K562 (cell line): ENCODE data around the gene EMC1. TPM values are rescaled to one million over a fixed set of nuclear protein-coding genes. Genes with fewer than 3 reads are reported as not detected.
A peak's percentile ranks its signal among the peaks of the same experiment; 100 is the strongest.

Experiments used
- ATF7 ChIP-seq: fragments of 450-650 bp; IDR thresholded peaks from 2 replicates; pipeline ENCODE4 v1.7.1; 2014; ENCODE audit warnings: mild to moderate bottlenecking, moderate library complexity
- FOXP1 ChIP-seq: sonication (generic); formaldehyde crosslinking; IDR thresholded peaks from 2 replicates; pipeline ENCODE4 v1.8.0; 2022; ENCODE audit warnings: mild to moderate bottlenecking, missing genetic modification reagents
- L3MBTL2 ChIP-seq: fragments of 450-650 bp; IDR thresholded peaks from 2 replicates; pipeline ENCODE4 v1.6.1; 2016; ENCODE audit warnings: mild to moderate bottlenecking, moderate library complexity
- NCOA2 ChIP-seq, 2 experiments: fragments of 450-650 bp; IDR thresholded peaks; 2 replicates each; pipeline ENCODE4 v1.6.1; 2018; ENCODE audit warnings: mild to moderate bottlenecking in 2 of 2, moderate library complexity in 1 of 2; ENCODE audit not compliant: partially characterized antibody in 2 of 2
- PML ChIP-seq: IDR thresholded peaks from 2 replicates; pipeline ENCODE4 v1.6.1; 2012; ENCODE audit warnings: low read length, inconsistent platforms
- POLR2B ChIP-seq: fragments of 450-650 bp; IDR thresholded peaks from 2 replicates; pipeline ENCODE4 v1.6.1; 2018; ENCODE audit warnings: low read depth; ENCODE audit not compliant: partially characterized antibody
- POU5F1 ChIP-seq: fragments of 150-350 bp; IDR thresholded peaks from 2 replicates; pipeline ENCODE4 v1.6.1; 2014; ENCODE audit warnings: borderline replicate concordance, low read length, low read depth, mild to moderate bottlenecking; ENCODE audit not compliant: partially characterized antibody
- RB1 ChIP-seq: fragments of 450-650 bp; IDR thresholded peaks from 2 replicates; pipeline ENCODE4 v1.6.1; 2017; ENCODE audit warnings: low read depth, mild to moderate bottlenecking
- RBM17 ChIP-seq: fragments of 200-400 bp; formaldehyde crosslinking; IDR thresholded peaks from 2 replicates; pipeline ENCODE4 v1.6.1; 2017; ENCODE audit warnings: low read depth, mild to moderate bottlenecking, low read length, borderline replicate concordance
- U2AF1 ChIP-seq: fragments of 200-400 bp; formaldehyde crosslinking; optimal IDR thresholded peaks from 2 replicates; pipeline ENCODE3; 2017; ENCODE audit warnings: mild to moderate bottlenecking, low read depth, low read length, moderate library complexity
- ZNF274 ChIP-seq: IDR thresholded peaks from 2 replicates; pipeline ENCODE4 v1.6.1; 2011; ENCODE audit warnings: low read depth, mild to moderate bottlenecking, low read length, moderate library complexity, borderline replicate concordance
- ZNF764 ChIP-seq: fragments of 250-450 bp; sonication (Bioruptor Pico); IDR thresholded peaks from 2 replicates; pipeline ENCODE4 v1.4.0; 2020; ENCODE audit warnings: low read depth, mild to moderate bottlenecking, moderate library complexity
- polyA plus RNA-seq, 8 experiments: library from polyadenylated mRNA; depleted of rRNA in 4 of 8; stranded (reverse) in 5 of 8; unstranded in 3 of 8; fragments of >200 nt; fragmentation: Nextera tagmentation in 2 of 8; fragmentation: Illumina TruSeq in 1 of 8; extraction: Ambion mirVana in 2 of 8; extraction: Trizol in 1 of 8; gene quantifications; 2 replicates each; pipeline versions ENCODE4 v1.2.1 to v1.2.3, GENCODE V29; 2011 to 2014; ENCODE audit warnings: inconsistent platforms in 1 of 8, missing spikeins in 1 of 8
- total RNA-seq, 7 experiments: library from RNA; depleted of rRNA in 6 of 7; stranded (reverse); fragments of >200 nt in 6 of 7; fragmentation: Illumina TruSeq in 2 of 7; extraction: Trizol in 2 of 7; gene quantifications; 2 replicates each; pipeline versions ENCODE4 v1.2.1 to v1.2.3, GENCODE V29; 2011 to 2021; ENCODE audit warnings: low replicate concordance in 1 of 7
- TF ChIP-seq, protein P1 (sequence below), 2 experiments: fragments of 200-800 bp in 1 of 2; sonication (Bioruptor generic) in 1 of 2; sonication (generic) in 1 of 2; formaldehyde crosslinking in 1 of 2; IDR thresholded peaks in 1 of 2; conservative IDR thresholded peaks in 1 of 2; 2 replicates each; pipeline versions ENCODE4 v1.5.0 to v1.6.1; 2016 to 2020; ENCODE audit warnings: missing compliant biosample characterization in 1 of 2, missing genetic modification characterization in 1 of 2, missing genetic modification reagents in 1 of 2
- TF ChIP-seq, protein P2 (sequence below): fragments of 250-450 bp; sonication (Bioruptor Pico); IDR thresholded peaks from 2 replicates; pipeline ENCODE4 v1.4.0; 2020
- TF ChIP-seq, protein P3 (sequence below): fragments of 450-650 bp; formaldehyde crosslinking; IDR thresholded peaks from 2 replicates; pipeline ENCODE4 v1.4.0; 2022; ENCODE audit warnings: missing genetic modification characterization

EMC1 gene
- total and polyA plus RNA-seq, 9 of the 15 experiments (the other 6 are each of a cell fraction or from before 2014, with no cell fraction given), result 17.8 to 88.2 (median 37.4) TPM

DNA sequence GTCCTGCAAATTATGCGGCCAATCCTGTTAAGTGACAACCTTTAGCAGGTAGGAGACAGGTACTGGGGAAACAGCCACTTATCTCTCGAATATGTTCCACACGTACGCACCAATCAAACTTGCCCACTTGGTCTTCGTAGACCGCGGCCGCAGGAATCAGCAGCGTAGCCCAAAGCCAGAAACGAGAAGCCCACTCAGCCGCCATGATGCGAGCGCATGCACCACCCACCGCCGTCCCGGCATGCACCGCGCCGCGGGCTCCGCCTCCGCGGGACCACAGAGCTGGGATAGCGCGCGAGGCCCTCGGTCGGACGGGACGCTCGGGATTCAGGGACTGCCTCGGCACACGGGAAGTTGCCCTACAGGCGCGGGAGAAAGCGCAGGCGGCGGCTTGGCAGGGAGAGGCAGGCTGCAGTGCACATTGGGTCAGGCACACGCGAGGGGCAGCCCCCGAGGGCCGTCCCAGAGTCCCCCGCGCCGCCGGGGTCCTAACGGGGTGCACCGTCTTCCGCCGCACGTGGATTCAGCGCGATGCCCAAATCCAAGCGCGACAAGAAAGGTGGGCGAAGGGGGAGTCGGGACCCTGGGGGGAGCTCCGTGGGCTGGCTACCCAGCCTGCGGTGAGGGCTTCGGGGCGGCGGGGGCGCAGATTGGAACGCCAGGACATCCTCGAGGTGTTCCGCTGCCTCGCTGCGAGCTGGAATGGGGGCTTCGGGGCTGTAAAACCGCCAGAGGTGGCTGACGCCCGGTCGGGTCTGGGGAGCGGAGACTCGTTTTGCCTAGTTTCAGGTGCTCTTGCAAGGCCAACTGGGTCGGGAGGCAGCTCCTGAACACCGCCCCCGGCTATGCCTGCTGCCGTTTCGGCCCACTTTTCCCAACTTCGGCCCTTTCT is at the start of gene EMC1, which contains the start of gene MRTO4 (continued):
- TF ChIP-seq, protein P1, sequence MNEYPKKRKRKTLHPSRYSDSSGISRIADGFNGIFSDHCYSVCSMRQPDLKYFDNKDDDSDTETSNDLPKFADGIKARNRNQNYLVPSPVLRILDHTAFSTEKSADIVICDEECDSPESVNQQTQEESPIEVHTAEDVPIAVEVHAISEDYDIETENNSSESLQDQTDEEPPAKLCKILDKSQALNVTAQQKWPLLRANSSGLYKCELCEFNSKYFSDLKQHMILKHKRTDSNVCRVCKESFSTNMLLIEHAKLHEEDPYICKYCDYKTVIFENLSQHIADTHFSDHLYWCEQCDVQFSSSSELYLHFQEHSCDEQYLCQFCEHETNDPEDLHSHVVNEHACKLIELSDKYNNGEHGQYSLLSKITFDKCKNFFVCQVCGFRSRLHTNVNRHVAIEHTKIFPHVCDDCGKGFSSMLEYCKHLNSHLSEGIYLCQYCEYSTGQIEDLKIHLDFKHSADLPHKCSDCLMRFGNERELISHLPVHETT (CRISPR knock-in tag; conservative IDR thresholded peaks at IDR 0.05 in 1 of 2, IDR thresholded peaks at IDR 0.05 in 1 of 2), result peak in 1 of 2 experiments; percentile 88; a peak in 2 of 4 replicates
- TF ChIP-seq ATF7 (peak; percentile 89), RBM17 (no peak), FOXP1 (CRISPR knock-in tag) (peak; percentile 50; the same call in 1 of the 2 replicates), L3MBTL2 (peak; percentile 98), PML (peak; percentile 77), RB1 (peak; percentile 98), NCOA2 (IDR thresholded peaks at IDR 0.05; ENCODE audit: partially characterized antibody in 2 of 2) (peak in 1 of 2 experiments; percentile 97), ZNF764 (no peak), U2AF1 (peak; percentile 97), ZNF274 (peak; percentile 65; the same call in 1 of the 2 replicates), POU5F1 (peak; percentile 11), POLR2B (peak; percentile 90)
- TF ChIP-seq, protein P2, sequence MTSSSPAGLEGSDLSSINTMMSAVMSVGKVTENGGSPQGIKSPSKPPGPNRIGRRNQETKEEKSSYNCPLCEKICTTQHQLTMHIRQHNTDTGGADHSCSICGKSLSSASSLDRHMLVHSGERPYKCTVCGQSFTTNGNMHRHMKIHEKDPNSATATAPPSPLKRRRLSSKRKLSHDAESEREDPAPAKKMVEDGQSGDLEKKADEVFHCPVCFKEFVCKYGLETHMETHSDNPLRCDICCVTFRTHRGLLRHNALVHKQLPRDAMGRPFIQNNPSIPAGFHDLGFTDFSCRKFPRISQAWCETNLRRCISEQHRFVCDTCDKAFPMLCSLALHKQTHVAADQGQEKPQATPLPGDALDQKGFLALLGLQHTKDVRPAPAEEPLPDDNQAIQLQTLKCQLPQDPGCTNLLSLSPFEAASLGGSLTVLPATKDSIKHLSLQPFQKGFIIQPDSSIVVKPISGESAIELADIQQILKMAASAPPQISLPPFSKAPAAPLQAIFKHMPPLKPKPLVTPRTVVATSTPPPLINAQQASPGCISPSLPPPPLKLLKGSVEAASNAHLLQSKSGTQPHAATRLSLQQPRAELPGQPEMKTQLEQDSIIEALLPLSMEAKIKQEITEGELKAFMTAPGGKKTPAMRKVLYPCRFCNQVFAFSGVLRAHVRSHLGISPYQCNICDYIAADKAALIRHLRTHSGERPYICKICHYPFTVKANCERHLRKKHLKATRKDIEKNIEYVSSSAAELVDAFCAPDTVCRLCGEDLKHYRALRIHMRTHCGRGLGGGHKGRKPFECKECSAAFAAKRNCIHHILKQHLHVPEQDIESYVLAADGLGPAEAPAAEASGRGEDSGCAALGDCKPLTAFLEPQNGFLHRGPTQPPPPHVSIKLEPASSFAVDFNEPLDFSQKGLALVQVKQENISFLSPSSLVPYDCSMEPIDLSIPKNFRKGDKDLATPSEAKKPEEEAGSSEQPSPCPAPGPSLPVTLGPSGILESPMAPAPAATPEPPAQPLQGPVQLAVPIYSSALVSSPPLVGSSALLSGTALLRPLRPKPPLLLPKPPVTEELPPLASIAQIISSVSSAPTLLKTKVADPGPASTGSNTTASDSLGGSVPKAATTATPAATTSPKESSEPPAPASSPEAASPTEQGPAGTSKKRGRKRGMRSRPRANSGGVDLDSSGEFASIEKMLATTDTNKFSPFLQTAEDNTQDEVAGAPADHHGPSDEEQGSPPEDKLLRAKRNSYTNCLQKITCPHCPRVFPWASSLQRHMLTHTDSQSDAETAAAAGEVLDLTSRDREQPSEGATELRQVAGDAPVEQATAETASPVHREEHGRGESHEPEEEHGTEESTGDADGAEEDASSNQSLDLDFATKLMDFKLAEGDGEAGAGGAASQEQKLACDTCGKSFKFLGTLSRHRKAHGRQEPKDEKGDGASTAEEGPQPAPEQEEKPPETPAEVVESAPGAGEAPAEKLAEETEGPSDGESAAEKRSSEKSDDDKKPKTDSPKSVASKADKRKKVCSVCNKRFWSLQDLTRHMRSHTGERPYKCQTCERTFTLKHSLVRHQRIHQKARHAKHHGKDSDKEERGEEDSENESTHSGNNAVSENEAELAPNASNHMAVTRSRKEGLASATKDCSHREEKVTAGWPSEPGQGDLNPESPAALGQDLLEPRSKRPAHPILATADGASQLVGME, result peak; percentile 88; the same call in 1 of the 2 replicates
- TF ChIP-seq, protein P3, sequence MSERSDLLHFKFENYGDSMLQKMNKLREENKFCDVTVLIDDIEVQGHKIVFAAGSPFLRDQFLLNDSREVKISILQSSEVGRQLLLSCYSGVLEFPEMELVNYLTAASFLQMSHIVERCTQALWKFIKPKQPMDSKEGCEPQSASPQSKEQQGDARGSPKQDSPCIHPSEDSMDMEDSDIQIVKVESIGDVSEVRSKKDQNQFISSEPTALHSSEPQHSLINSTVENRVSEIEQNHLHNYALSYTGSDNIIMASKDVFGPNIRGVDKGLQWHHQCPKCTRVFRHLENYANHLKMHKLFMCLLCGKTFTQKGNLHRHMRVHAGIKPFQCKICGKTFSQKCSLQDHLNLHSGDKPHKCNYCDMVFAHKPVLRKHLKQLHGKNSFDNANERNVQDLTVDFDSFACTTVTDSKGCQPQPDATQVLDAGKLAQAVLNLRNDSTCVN (CRISPR knock-in tag), result peak; percentile 50
